Left colon (tissue), 2 donors: ENCODE results near the gene PLN. TPM values are rescaled to one million over a fixed set of nuclear protein-coding genes. Genes with fewer than 3 reads are reported as not detected.

Experiments
- ATAC-seq: fragments of 200-7000 bp; cut with Tn5 transposase; one replicate; pipeline ENCODE4 v1.9.1; 2020; ENCODE audit warnings: mild to moderate bottlenecking, moderate library complexity
- DNase-seq, 2 donors: peaks; one replicate each; pipeline ENCODE4 v3.0.0-alpha.2; 2020
- intact Hi-C, 2 donors: fragments of 100-400 bp; cut with DNase I in 1 of 2; cut with micrococcal nuclease in 1 of 2; formaldehyde crosslinking; loops; one replicate each; pipeline versions ENCODE4 v1.11.2 to v1.14.0; 2022; cut with DNase I, micrococcal nuclease
- long read RNA-seq: library from polyadenylated mRNA; unstranded; transcript quantifications from one replicate; pipeline ENCODE4 v2.0.0, GENCODE V29; 2021
- total RNA-seq, 2 donors: library from RNA; stranded (reverse); fragmentation: NEBNext Ultra II Directional; extraction: Animal tissue kit (Norgen Biotek cat#: 25700); gene quantifications; one replicate each; pipeline ENCODE4 v1.2.1, GENCODE V29; 2021
- donor health status: DM: no; HTN: no; CAD: no.
- donor health status: DM: yes; HTN: yes; CAD: no.

The PLN gene
- 10 to 100 TPM in 1 of 2 donors, 1 to 10 TPM in 1; 2.7 to 31.1 TPM for total RNA-seq
- long read RNA-seq, transcript PLN-201 (2 exons, 2,001 nt), result major isoform, 7 of 8 reads
- long read RNA-seq, partial matches to known transcripts, result 0 of 8 reads
- long read RNA-seq, other reads (novel, unspliced or antisense), result 1 of 8 reads

DNA sequence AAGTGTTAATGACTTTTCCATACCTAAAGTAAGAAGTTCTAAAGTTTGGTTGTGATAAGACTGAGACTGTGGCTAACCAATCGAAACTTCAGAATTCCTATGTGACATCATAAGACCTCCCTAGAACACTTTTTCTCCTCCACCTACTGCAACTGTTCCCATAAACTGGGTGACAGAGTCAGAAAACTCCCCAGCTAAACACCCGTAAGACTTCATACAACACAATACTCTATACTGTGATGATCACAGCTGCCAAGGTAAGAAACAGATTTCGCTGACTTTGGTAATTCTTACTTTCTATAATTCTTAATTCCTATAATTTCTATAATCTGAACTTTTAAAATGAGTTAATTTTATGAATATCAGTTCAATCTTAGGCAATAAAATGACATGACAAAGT is at the start of gene PLN:
Gene PLN, plus strand, starts transcription at position 161 of the 400 bp plus-strand sequence. CDS start 10,626 bp downstream, outside the sequence.
- ATAC-seq, result no peak
- DNase-seq, result no peak
- intact Hi-C loops, result no loop called here

DNA sequence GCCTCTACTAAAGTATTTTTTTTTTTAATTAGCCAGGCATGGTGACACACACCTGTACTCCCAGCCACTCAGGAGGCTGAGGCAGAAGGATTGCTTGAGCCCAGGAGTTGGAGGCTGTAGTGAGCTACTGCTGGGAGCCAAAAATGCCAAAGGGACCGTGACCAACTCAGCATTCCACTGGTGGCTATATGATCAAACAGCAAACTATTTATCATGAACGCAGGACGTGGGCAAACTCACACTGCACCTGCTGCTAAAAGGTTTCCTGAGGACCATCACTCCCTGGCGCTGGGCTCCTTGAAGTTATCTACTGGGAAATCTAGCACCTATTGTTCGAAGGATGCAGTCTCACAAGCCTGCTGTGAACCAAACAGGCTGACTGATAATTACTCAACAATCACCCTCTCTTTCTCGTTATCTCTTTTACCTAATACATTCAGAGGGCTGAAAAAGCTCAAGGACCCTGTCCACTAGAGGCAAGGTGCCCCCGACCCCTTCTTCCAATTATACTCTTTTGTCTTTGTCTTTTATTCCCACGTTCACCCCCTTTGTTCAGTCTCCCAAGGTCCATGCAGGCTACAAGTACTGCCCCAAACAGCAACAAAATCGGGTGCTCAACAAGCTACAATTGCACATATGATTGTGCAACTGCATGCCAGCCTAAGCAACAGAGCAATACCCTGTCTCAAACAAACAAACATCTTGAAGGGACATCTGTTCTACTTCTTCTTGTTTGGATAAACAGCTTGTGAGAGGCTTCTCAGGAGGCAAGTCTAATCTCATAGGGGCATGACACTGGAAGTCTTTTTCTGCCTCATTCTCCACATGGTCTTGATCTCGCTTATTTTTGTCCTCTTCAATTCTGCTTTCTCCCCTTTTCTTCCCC is 47.7 kb upstream of the PLN start:
- DNase-seq (no peak), ATAC-seq (no peak)
- intact Hi-C loops, result no loop called here

DNA sequence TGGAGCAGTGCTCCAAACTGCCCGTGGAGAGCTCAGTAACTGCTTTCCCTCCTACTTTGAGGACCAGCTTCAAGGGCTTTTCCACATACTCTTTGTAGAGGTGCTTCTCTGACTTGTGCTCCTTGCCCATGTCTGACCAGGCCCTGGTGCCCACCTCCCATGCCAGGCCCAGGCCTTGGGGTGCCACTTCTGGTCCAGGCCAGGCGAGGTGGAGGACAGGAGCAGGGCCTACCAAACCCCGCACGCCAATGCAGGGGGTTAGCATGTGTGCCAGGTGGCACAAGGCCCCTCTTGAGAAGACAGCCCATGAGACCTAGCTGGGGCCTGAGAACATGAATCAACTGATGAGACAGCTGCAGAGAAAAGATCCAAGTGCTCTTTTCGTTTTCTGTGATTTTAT is 47.0 kb upstream of the PLN start:
- intact Hi-C loops, result no loop called here
- DNase-seq, result no peak
- ATAC-seq, result no peak

- no peak for ATAC-seq
- DNase-seq, result no peak
Measured at GRCh38 chr6:118501765-118502164, 46.3 kb upstream of the PLN start.

GRCh38 chr6:118502169-118502568 is 45.9 kb upstream of the PLN start:
- intact Hi-C loops, result no loop called here
- DNase-seq (no peak), ATAC-seq (no peak)

More at GRCh38 chr6:118501765-118502164, 46.3 kb upstream of the PLN start:
- intact Hi-C loops, result no loop called here

- ATAC-seq, result no peak
- DNase-seq, result no peak
- intact Hi-C loops, result no loop called here
Measured at GRCh38 chr6:118504611-118505010, 43.5 kb upstream of the PLN start.

DNA sequence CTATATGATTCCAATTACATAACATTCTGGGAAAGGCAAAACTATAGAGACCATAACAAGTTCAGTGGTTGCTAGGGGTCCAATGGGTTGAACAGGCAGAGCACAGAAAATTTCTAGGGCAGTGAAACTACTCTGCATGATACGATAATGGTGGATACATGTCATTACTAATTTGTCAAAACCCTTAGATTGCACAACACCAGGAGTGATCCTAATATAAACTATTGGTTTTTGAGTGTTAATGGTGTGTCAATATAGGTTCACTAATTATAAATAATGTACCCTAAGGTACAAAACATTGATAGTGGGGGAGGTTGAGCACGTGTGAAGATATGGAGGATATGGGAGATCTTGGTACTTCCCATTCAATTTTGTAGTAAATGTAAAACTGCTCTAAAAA is 42.4 kb upstream of the PLN start:
- intact Hi-C loops, result no loop called here
- DNase-seq, result no peak
- ATAC-seq, result no peak

- ATAC-seq (no peak), DNase-seq (no peak)
- intact Hi-C loops, result no loop called here
Measured at GRCh38 chr6:118506071-118506638, 41.9 kb upstream of the PLN start.

DNA sequence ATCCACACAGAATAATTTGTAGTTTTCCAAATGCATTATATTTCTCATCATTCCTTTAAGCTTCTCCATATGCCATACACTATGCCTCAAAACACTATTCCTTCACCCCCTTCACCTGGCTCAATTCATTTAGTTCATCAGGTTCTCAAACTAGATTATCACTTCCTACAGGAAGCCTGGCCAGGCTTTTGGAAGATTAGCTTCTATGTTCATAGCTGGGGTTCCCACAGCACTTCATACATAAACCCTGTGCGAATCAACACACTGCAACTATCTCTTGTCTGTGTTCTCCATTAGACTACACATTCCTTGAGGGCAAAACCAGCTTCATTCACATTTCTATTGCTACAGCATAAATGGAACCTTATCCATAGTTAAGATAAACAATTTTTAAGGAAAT is 40.5 kb upstream of the PLN start:
- intact Hi-C loops, result no loop called here
- DNase-seq, result no peak
- no peak for ATAC-seq

DNA sequence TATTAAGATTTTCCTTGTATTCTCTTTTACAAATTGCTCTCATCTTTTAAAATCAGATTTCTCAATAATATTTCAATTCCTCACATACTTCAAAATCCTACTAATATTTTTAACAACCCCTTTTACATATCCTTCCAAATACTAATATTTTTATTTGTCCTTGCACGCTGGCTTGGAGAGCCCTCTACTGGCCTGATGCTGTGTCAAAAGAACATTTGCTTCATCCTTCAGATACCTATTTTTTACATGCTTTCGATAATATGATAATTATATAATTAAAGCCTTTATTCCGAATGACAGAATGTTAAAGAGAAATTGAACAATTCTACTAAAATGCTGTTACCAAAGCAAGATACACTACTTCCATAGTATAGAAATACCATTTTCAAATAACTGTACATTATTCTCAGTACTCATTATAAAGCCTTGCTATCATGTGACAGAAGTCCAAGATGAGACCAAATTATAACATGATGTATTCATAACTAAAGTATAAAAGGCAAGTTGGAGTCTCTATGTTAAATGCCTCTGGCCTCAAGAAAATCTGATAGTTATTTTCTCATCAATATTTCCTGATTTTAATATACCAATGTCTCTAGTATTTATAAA is 39.0 kb upstream of the PLN start:
- ATAC-seq, result no peak
- intact Hi-C loops, result no loop called here
- no peak for DNase-seq

DNA sequence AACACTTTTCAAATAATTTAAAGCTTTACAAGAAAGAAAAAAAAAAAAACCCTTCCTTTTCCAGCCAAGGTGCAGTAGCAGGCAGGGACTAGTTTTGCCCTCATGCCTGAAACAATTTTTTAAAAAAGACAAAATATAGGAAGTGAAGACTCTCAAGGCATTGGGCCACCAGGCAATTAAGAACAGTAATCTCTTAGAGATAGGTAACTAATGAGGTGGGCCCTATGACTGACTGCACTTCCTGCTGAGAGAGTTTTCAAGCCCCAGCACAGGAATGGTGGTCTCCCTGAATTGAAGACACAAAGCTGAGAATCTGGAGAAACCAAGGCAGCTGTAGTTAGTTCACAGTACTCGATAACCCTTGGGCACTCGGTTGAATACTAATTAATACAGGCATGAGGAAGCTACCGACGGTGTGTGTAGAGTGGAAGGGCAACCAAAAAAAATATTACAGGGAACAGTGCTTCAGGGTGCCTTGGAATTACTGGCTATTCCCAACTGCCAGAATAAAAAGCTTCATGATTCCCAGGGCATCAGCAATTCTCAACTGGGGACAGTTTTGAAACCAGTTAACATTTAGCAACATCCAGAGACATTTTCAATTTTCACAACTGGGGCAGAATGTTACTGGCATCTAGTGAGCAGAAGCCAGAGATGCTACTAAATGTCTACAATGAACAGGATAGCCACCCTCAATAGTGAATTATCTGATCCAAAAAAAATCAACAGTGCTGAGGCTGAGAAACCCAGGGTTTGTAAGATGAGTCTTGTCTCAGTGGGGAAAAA is 36.0 kb upstream of the PLN start:
- DNase-seq (no peak), ATAC-seq (no peak)
- intact Hi-C loops, result no loop called here

DNA sequence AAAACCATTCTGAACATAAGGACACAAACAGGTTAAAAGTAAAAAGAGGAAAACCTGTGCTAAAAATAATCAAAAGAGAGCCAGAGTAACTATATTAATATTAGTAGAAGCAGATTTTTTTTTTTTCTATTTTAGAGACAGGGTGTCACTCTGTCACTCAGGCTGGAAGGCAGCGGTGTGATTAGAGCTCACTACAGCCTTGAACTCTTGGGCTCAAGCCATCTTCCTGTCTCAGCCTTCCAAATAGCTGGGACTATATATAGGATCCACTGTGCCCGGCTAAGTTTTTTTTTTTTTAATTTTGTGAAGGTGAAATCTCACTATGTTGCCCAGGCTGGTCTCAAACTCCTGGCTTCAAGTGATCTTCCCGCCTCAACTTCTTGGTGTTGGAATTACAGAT is 33.4 kb upstream of the PLN start:
- no peak for DNase-seq
- intact Hi-C loops, result no loop called here
- ATAC-seq, result no peak

DNA sequence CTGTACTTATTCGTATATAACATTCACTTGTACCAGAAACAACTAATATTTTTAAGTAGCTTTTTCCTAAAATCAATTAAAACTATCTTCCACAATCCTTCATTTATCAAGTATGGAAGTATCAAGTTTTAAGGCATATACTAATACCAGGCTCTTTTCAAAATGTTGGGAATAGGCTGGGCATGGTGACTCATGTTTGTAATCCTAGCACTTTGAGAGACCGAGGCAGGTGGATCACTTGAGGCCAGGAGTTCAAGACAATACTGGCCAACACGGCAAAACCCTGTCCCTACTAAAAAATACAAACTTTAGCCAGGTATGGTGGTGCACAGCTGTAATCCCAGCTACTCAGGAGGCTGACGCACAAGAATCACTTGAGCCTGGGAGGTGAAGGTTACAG is 25.7 kb upstream of the PLN start:
- DNase-seq (no peak), ATAC-seq (no peak)
- intact Hi-C loops, result no loop called here

DNA sequence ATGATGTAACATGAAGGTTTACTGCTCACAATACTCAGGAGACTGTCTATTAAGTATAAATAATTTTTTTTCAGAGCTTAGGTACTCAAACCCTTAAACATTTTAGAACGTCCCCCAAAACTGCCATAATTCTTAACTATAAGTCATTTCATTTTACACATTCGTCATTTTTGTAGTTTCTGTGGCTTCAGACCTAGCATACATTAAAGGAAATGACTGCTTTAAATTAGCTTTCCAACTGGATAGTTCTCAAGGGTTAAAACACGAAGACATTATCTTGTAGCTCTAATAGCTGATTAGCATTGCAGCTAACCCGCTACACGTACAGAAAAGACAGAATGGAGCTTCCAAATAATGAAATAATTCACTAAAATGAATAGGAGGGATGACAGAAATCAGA is 24.9 kb upstream of the PLN start:
- ATAC-seq (no peak), DNase-seq (no peak)
- intact Hi-C loops, result no loop called here

DNA sequence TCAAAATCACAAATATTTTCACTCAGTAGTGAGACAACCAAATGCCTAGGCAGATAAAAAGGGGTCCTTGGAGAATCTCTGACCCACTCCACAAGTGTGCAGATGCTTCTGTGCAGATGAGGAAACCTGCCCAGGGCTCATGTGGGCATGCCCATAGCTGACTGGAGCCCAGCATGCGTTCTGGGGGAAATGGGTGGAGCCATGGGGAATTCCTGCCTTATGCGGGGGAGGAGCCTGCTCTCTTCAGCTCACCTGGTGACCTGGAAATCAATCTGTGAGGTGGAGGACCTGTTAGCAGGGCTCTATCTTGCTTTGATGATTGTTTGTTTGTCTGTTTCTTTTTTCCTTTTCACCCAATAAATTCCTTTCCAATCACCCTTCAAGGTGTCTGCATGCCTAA is 23.4 kb upstream of the PLN start:
- ATAC-seq (no peak), DNase-seq (no peak)
- intact Hi-C loops, result no loop called here

- DNase-seq (no peak), ATAC-seq (no peak)
- intact Hi-C loops, result no loop called here
Measured at GRCh38 chr6:118525913-118526780, 21.9 kb upstream of the PLN start.

DNA sequence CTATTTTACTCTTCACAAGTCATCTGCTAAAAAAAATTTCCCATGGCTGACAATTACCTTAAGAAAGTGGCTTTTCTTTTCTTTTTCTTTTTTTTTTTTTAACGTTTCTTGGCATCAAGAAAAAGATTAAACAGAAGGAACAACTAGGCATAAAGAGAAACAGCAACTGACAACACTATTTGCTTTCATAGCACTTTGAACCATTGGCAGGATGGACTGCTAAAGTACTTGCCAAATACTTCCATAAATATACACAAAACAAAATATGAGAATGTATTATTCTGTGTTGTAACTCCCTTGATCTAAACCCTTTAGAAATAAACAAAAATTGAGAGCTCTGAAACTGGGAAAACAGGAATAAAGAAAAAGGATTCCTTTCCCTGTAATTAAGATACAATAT is 20.0 kb upstream of the PLN start:
- ATAC-seq, result no peak
- intact Hi-C loops, result no loop called here

DNA sequence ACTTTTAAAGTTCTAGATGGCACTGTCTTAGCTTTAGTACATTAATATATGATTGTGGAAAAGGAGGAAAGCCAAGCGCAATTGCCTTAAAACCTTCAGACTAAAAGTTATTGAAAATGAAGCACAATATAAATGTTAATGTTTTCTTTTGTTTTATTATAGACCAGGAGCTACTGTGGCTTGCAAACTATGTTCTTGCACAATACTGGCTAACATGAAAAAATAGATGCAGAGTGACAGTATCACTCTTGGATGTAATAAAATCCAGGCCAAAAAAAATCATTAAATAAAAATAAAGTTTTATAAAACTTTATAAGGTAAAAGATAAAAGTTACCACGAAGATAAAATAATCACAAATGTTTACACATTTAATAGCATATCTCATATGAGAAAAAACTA is 18.3 kb upstream of the PLN start:
- intact Hi-C loops, result no loop called here
- no peak for DNase-seq
- ATAC-seq, result no peak

More for the DNA sequence above, 20.0 kb upstream of the PLN start:
- no peak for DNase-seq
